Stimulated activated naive CD8-positive, alpha-beta T cell treated with anti-CD3 and anti-CD28 coated beads, Interleukin-15, Interleukin-2, amounts not matched to agents 100 U/mL and 50 U/mL, for 24 hours (primary cell): Measurements from ENCODE around the gene WDR91.
"Not testable (repeated sequence)": the region's sequence is repeated elsewhere in the genome, so short reads cannot be mapped to it uniquely, and the experiment has no call there.

Experiments
- ATAC-seq: fragments of 150-1000 bp; cut with Tn5 transposase; one replicate; pipeline ENCODE4 v1.10.0; 2021
- DNase-seq: peaks from one replicate; pipeline ENCODE4 v3.0.0; 2021

The WDR91 gene

GRCh38 chr7:135211179-135211945 lies at the start of gene WDR91:
Gene WDR91 (minus strand): TSS chr7:135211526. CDS start chr7:135211502, 24 bp downstream.
- DNase-seq: peak; percentile 98
- peak; percentile 95 for ATAC-seq

GRCh38 chr7:135260470-135260869 lies 49.1 kb upstream of the WDR91 start:
- no peak for DNase-seq
- no peak for ATAC-seq

- DNase-seq (no peak), ATAC-seq (no peak)
These were observed 48.4 kb upstream of the WDR91 start for GRCh38 chr7:135259702-135260101.

- ATAC-seq (no peak), DNase-seq (no peak)
These were observed 47.3 kb upstream of the WDR91 start for GRCh38 chr7:135258585-135258984.

- no peak for ATAC-seq
- no peak for DNase-seq
These were observed 46.5 kb upstream of the WDR91 start for GRCh38 chr7:135257790-135258189.

GRCh38 chr7:135253851-135254771 lies 42.8 kb upstream of the WDR91 start:
- DNase-seq (no peak), ATAC-seq (no peak)

GRCh38 chr7:135251496-135252391 lies 40.4 kb upstream of the WDR91 start:
- DNase-seq (no peak), ATAC-seq (peak; percentile 60)

GRCh38 chr7:135248546-135248945 lies 37.2 kb upstream of the WDR91 start:
- DNase-seq: no peak
- no peak for ATAC-seq

GRCh38 chr7:135247746-135248471 lies 36.6 kb upstream of the WDR91 start:
- DNase-seq (no peak), ATAC-seq (no peak)

- ATAC-seq (no peak), DNase-seq (no peak)
These were observed 35.0 kb upstream of the WDR91 start for GRCh38 chr7:135246191-135246825.

- ATAC-seq: no peak
- DNase-seq: no peak
These were observed 34.2 kb upstream of the WDR91 start for GRCh38 chr7:135245226-135246190.

- no peak for ATAC-seq
These were observed 30.9 kb upstream of the WDR91 start for GRCh38 chr7:135242096-135242684.

GRCh38 chr7:135240441-135240840 lies 29.1 kb upstream of the WDR91 start:
- DNase-seq (no peak), ATAC-seq (no peak)

More at GRCh38 chr7:135242096-135242684, 30.9 kb upstream of the WDR91 start:
- DNase-seq: no peak

- ATAC-seq (no peak), DNase-seq (no peak)
These were observed 27.9 kb upstream of the WDR91 start for GRCh38 chr7:135239263-135239662.

- DNase-seq: peak; percentile 34
- no peak for ATAC-seq
These were observed 26.9 kb upstream of the WDR91 start for GRCh38 chr7:135238112-135238744.

- ATAC-seq (peak; percentile 35), DNase-seq (no peak)
These were observed 25.4 kb upstream of the WDR91 start for GRCh38 chr7:135236727-135237126.

- DNase-seq (no peak), ATAC-seq (no peak)
These were observed 24.5 kb upstream of the WDR91 start for GRCh38 chr7:135235841-135236240.

GRCh38 chr7:135234727-135235126 lies 23.4 kb upstream of the WDR91 start:
- DNase-seq (no peak), ATAC-seq (no peak)

- DNase-seq, ATAC-seq: not testable (repeated sequence)
These were observed 22.8 kb upstream of the WDR91 start for GRCh38 chr7:135234095-135234494.
